ENCODE measurements around the gene SYT9. TPM values are rescaled to one million over a fixed set of nuclear protein-coding genes. Genes with fewer than 3 reads are reported as not detected.

The SYT9 gene
- total and polyA plus RNA-seq, 2 donors (not counting 1 experiment from before 2014, with no cell fraction given), result not detected

DNA sequence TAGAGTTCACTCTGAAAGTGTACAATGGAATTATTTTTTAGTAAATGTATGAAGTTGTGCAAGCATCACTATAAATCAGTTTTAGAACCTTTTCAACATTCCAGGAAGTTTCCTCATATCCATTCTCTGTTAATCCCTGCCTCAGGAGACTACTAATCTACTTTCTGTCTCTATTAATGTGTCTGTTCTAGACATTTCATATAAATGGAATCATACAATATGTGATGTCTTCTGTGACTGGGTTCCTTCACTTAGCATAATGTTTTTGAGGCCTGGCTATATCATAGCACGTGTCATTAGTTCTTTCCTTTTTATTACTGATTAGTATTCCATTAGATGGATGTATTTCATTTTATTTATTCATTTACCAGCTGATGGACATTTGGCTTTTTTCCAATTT lies 17.1 kb downstream of the SYT9 start:
- H3K4me1 ChIP-seq (ENCODE audit: control insufficient read depth in 2 of 2, insufficient read depth in 2 of 2, low read length in 2 of 2), result no peaks in the 10 kb centered on the region
- POLR2A ChIA-PET, result no interaction called here
- Mint-ChIP-seq H3K27me3 (no peaks in the 10 kb centered on the region), H3K9me3 (ENCODE audit: insufficient read depth) (no peaks in the 10 kb centered on the region), H3K4me3 (no peak overlapping the region), H3K4me1 (no peaks in the 10 kb centered on the region), H3K27ac (no peak overlapping the region)
- H4K20me1 ChIP-seq (ENCODE audit: control insufficient read depth, insufficient read depth, low read length, poor library complexity, severe bottlenecking), result no peaks in the 10 kb centered on the region
- H3K4me3 ChIP-seq (ENCODE audit: control extremely low read depth in 1 of 5, extremely low read depth in 1 of 5, insufficient read depth in 1 of 5, low read depth in 2 of 5, low read length in 4 of 5), result no peak overlapping the region
- ATAC-seq (ENCODE audit: low read depth) (no peak), DNase-seq (no peak)
- no peaks in the 10 kb centered on the region for H3K27me3 ChIP-seq (replicated peaks in 1 of 4; ENCODE audit: control extremely low read depth in 1 of 4, control insufficient read depth in 3 of 4, insufficient read depth in 4 of 4, low read length in 3 of 4)
- no peak overlapping the region for H3K4me2 ChIP-seq (replicated peaks; ENCODE audit: low read depth, low read length, poor library complexity, severe bottlenecking)
- no CpG with 5 or more reads among the region's 1 CpG for WGBS (ENCODE audit: insufficient coverage)
- H3K27ac ChIP-seq (ENCODE audit: low read length in 2 of 2), result no peak overlapping the region
- H3K79me2 ChIP-seq (ENCODE audit: control insufficient read depth, insufficient read depth, low read length), result no peaks in the 10 kb centered on the region
- no peak overlapping the region for H3K9ac ChIP-seq (ENCODE audit: low read length)
- CTCF ChIA-PET, result no interaction called here
- no peaks in the 10 kb centered on the region for H3K36me3 ChIP-seq (replicated peaks in 1 of 2; ENCODE audit: control extremely low read depth in 1 of 2, control insufficient read depth in 1 of 2, extremely low read depth in 1 of 2, insufficient read depth in 2 of 2, low read length in 1 of 2)
- TF ChIP-seq, protein P1, sequence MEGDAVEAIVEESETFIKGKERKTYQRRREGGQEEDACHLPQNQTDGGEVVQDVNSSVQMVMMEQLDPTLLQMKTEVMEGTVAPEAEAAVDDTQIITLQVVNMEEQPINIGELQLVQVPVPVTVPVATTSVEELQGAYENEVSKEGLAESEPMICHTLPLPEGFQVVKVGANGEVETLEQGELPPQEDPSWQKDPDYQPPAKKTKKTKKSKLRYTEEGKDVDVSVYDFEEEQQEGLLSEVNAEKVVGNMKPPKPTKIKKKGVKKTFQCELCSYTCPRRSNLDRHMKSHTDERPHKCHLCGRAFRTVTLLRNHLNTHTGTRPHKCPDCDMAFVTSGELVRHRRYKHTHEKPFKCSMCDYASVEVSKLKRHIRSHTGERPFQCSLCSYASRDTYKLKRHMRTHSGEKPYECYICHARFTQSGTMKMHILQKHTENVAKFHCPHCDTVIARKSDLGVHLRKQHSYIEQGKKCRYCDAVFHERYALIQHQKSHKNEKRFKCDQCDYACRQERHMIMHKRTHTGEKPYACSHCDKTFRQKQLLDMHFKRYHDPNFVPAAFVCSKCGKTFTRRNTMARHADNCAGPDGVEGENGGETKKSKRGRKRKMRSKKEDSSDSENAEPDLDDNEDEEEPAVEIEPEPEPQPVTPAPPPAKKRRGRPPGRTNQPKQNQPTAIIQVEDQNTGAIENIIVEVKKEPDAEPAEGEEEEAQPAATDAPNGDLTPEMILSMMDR (IDR thresholded peaks at IDR 0.05), result no peak
- no peak for TF ChIP-seq EZH2 (IDR thresholded peaks at IDR 0.05; ENCODE audit: borderline replicate concordance, insufficient read depth, low read depth, low read length, poor library complexity, severe bottlenecking)
- H3K9me3 ChIP-seq (ENCODE audit: control extremely low read depth in 1 of 3, control insufficient read depth in 2 of 3, insufficient read depth in 1 of 3, low read length in 2 of 3), result no peaks in the 10 kb centered on the region
- intact Hi-C loops (cut with micrococcal nuclease), result no loop called here
- no peak overlapping the region for H2AFZ ChIP-seq (ENCODE audit: insufficient read depth, low read depth, low read length, poor library complexity, severe bottlenecking)

- H4K20me1 ChIP-seq (ENCODE audit: control insufficient read depth, insufficient read depth, low read length, poor library complexity, severe bottlenecking), result no peaks in the 10 kb centered on the region
- Mint-ChIP-seq H3K27me3 (peaks cover 4% of the 10 kb centered on the region), H3K4me1 (no peaks in the 10 kb centered on the region), H3K27ac (no peak overlapping the region), H3K9me3 (ENCODE audit: insufficient read depth) (no peaks in the 10 kb centered on the region), H3K4me3 (no peak overlapping the region)
- no peaks in the 10 kb centered on the region for H3K9me3 ChIP-seq (ENCODE audit: control extremely low read depth in 1 of 3, control insufficient read depth in 2 of 3, insufficient read depth in 1 of 3, low read length in 2 of 3)
- H3K27me3 ChIP-seq (replicated peaks in 1 of 4; ENCODE audit: control extremely low read depth in 1 of 4, control insufficient read depth in 3 of 4, insufficient read depth in 4 of 4, low read length in 3 of 4), result peaks cover 0 to 5% (median 0%) of the 10 kb centered on the region in 4 experiments
- H3K9ac ChIP-seq (ENCODE audit: low read length), result no peak overlapping the region
- no peak overlapping the region for H3K27ac ChIP-seq (ENCODE audit: low read length in 2 of 2)
- WGBS (ENCODE audit: insufficient coverage), result no CpG with 5 or more reads among the region's 3 CpGs
- H3K4me3 ChIP-seq (ENCODE audit: control extremely low read depth in 1 of 5, extremely low read depth in 1 of 5, insufficient read depth in 1 of 5, low read depth in 2 of 5, low read length in 4 of 5), result no peak overlapping the region
- no peak for TF ChIP-seq EZH2 (IDR thresholded peaks at IDR 0.05; ENCODE audit: borderline replicate concordance, insufficient read depth, low read depth, low read length, poor library complexity, severe bottlenecking)
- TF ChIP-seq, protein P1 (IDR thresholded peaks at IDR 0.05), result no peak
- H3K4me1 ChIP-seq (ENCODE audit: control insufficient read depth in 2 of 2, insufficient read depth in 2 of 2, low read length in 2 of 2), result no peaks in the 10 kb centered on the region
- intact Hi-C loops (cut with micrococcal nuclease), result no loop called here
- POLR2A ChIA-PET, result no interaction called here
- DNase-seq (no peak), ATAC-seq (ENCODE audit: low read depth) (no peak)
- H2AFZ ChIP-seq (ENCODE audit: insufficient read depth, low read depth, low read length, poor library complexity, severe bottlenecking), result no peak overlapping the region
- H3K4me2 ChIP-seq (replicated peaks; ENCODE audit: low read depth, low read length, poor library complexity, severe bottlenecking), result no peak overlapping the region
- no peaks in the 10 kb centered on the region for H3K79me2 ChIP-seq (ENCODE audit: control insufficient read depth, insufficient read depth, low read length)
- CTCF ChIA-PET, result interaction anchor here (1.0 kb wide), 1 partner anchor 9 kb away, joined by 3 read pairs; no protein-coding TSS in a partner anchor
- no peaks in the 10 kb centered on the region for H3K36me3 ChIP-seq (replicated peaks in 1 of 2; ENCODE audit: control extremely low read depth in 1 of 2, control insufficient read depth in 1 of 2, extremely low read depth in 1 of 2, insufficient read depth in 2 of 2, low read length in 1 of 2)
Observed at GRCh38 chr11:7270233-7270865, 18.6 kb downstream of the SYT9 start.

Measured in B cell (primary cell).